GM23248 (cell line): ENCODE data around the gene PTPRR.

Experiments
- EZH2 ChIP-seq: fragments of 200-600 bp; sonication (generic); IDR thresholded peaks from 2 replicates; pipeline ENCODE4 v1.6.1; 2018; ENCODE audit warnings: antibody characterized with exemption, mild to moderate bottlenecking; ENCODE audit not compliant: insufficient read depth, poor library complexity, severe bottlenecking
- EZH2phosphoT487 ChIP-seq: fragments of 200-600 bp; sonication (generic); IDR thresholded peaks from 2 replicates; pipeline ENCODE4 v1.6.1; 2018; ENCODE audit warnings: antibody characterized with exemption, moderate library complexity, mild to moderate bottlenecking, low read depth; ENCODE audit not compliant: insufficient read depth

- TF ChIP-seq EZH2 (no peak), EZH2phosphoT487 (no peak)
These were observed 67.2 kb downstream of the PTPRR start for GRCh38 chr12:70853326-70853725.
